HG02759 (cell line): ENCODE measurements around the gene HHIPL1.

Source experiments
- ATAC-seq: cut with Tn5 transposase; IDR thresholded peaks from one replicate; pipeline ENCODE4 v1.9.1; 2021; ENCODE audit warnings: mild to moderate bottlenecking, moderate library complexity; ENCODE audit not compliant: unreplicated experiment

The HHIPL1 gene

DNA sequence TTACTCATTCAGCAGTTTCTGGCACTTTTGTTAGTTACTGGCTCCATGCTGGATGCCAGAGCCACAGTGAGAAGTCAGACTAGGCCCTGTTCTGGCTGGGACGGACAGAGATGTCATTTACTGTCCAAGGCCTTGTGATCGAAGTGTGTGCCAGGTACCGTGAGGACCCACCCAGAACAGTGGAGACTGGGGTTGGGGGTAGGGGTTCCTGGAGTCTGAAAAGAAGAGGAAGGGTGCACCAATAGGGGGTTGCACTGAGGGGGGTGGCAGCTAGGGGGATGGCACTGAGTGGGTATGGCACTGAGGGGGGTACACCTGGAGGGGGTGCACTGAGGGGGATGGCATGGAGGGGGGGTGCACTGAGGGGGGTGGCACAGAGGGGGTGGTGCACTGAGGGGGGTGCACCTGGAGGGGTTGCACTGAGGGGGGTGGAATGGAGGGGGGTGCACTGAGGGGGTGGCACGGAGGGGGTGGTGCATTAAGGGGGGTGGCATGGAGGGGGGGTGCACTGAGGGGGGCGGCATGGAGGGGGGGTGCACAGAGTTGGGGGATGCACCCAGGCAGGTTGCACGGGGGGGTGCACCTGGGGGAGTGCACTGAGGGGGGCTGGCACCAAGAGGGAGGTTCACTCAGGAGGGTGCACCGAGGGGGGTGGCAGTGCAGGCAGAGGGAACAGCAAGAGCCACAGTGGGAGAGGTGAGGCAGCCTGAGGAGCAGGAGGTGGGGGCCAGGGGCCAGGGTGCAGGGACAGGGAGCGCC lies 28.6 kb downstream of the HHIPL1 start:
- ATAC-seq = no peak

DNA sequence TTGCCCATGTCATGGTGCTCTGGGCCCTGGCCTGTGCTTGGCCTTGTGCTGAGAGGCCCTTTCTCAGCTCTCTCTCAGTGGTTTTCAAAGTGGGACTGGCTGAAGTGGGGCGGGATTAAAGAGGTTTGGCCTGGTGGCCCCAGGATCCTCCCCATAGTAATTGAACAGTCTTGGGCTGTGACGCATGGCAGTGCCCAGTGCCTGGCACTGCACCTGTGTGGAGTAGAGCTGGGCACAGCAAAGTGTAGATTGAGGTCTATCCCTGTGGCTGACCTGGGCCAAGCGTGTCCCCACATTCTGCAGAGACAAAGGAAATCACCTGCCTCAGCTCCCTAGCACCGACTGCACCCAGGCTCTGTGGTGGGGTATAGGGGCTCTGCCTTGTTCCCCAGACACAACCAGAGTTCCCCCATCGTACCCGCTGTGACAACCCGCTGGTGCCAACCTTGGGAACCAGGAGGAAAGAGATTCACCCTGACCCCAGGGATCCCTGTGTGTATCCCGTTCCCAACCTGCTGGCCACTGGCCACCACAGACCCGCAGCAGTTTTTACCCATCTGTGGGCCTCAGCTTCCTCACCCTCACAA lies 29.2 kb downstream of the HHIPL1 start:
- no peak for ATAC-seq

DNA sequence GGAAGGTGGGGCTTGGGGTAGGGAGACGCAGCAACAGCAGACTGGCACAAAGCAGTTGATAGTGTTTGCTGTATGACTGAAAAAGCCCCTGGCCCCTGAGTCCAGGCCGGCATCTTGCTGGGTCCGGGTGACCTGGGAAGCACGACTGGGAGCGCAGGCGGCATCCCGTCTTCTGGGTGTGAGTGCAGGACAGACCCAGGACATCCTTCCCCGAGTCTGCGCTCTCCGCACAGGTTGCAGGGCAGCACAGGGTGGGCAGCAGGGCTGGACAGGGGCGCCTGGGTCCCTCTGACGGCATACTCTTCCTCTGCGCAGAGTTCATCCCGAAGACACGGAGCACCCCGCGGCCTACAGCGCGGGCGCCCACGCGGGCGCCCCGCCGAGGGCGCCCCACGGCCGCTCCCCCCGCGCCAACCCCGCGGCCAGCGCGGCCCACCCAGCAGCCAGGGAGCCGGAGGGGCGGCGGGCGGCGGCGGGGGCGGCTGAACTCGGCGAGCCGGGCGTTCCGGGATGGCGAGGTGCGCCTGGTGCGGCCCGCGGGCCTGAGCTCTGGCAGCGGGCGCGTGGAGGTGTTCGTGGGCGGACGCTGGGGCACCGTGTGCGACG lies 29.9 kb downstream of the HHIPL1 start:
- ATAC-seq = no peak

DNA sequence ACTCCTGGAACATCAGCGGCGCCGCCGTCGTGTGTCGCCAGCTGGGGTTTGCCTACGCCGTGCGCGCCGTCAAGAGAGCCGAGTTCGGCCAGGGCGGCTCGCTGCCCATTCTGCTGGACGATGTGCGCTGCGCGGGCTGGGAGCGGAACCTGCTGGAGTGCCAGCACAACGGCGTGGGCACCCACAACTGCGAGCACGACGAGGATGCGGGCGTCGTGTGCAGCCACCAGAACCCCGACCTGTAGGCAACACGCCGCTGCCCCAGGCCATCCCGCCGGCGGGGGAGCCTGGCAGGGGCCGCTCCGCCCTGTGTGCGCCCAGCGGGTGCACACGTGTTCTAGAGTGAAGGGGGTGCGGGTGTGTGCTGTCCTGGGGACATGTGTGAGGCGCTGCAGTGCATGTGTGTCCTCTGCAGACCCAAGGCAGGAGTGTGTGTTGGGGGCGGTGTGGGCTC lies 30.5 kb downstream of the HHIPL1 start:
- ATAC-seq = no peak

DNA sequence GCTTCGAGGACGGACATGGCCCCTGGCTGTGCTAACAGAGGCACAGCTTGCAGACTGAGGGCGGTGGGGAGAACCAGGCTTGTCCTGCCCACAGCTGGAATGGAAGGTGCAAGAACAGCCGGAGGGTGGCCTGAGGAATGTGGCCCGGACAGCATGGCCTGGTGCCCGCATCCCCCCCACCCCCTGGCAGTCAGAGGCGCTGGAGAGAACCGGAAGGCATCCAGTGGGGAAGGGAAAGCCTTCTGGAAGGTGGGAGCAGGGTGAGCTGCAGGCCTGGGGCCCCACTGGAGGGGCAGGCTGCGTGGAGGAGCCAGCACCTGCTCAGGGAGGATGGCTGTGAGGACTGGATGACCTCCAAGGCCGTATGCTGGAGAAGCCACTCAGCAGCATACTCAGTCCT lies 31.0 kb downstream of the HHIPL1 start:
- ATAC-seq = no peak

DNA sequence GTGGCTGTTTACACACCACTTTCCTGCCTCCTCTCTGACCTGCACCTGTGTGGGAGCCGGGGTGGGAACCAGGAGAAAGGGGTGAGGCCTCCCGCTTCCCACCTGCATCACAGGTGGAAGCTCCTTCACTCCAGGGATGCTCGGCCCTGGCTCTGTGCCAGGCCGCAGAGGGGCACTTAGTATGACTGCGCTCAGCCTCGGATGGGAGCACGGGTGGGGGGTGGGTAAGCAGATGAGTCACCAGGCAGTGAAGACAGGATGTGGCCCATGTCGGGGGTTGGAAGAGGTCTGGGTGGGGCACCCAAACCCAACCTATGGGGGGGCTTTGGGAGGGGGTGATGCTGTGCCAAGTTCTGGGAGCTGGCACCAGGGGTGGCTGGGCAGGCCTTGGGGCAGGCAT lies 31.7 kb downstream of the HHIPL1 start:
- ATAC-seq = no peak

DNA sequence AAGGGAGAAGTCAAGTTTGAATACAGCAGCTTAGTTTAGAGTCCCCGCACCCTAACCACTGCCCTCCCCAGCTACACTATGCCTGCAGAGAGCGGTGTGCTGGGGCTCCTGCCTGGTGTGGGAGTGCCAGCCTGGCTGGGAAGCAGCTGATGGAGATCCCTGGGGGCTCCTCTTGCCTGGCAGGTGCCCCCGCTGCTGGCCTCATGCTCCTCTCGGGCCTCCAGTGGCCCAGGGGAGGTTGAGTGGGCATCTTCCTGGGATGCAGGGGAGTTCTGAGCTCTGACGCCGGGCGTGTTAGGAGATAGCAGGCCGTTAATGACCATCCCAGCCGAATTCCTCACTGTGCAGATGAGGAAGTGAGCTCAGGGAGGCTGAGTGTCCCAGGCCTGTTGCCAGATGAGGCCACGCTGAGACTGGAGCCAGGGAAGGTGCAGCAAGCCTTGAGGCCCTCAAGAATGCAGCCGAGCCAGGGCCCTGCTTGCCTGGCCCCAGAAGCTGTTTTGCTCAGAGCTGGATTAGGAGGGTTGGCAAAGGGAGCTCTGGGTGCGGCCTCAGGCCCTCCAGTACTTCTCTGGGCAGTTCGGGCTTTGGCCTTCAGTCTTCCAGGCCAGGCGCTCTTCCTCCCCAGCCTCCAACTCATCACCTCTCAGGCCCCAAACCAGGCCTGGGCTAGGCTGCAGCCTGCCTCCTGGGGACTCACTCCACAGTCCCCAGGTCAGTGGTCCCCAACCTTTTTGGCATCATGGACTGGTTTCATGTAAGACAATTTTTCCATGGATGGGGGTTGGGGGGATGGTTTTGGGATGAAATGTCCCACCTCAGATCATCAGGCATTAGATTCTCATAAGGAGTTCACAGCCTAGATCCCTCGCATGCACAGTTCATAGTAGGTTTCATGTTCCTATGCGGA lies 32.6 kb downstream of the HHIPL1 start:
- ATAC-seq = no peak

DNA sequence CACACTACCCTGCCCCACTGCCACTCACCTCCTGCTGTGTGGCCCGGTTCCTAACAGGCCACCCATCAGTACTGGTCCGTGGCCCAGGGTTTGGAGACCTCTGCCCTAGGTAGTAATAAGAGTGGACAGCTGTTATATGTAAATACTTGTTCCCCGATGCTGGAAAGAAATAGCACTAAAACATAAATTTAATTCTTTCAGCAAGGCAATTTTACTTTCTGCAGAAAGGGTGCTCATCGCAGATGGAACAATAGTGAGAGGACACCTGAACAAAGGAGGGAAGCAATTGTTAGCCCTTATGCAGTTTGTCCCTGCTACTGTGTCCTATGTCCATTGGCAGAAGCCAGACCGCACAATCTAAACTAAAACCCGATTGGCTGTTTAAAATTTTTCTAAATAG lies 33.3 kb downstream of the HHIPL1 start:
- no peak for ATAC-seq

DNA sequence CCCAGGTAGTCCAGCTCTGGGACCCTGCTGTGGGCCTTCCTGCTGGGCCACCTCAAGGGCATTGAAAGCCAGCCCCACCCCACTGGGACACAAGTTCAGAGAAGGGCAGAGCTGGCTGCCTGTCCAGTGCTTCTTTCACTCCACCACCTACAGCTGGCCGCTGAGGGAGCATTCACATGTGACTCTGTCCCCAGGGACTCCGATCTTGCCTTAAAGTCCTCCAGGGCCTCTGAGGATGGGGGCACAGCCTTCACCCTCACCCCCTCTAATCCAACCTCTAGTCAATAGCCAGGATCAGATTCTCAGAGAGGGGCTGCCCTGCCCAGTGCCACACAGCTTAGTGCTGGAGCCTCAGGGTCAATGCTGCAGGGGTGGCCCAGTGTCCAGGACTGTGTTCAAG lies 34.2 kb downstream of the HHIPL1 start:
- ATAC-seq = no peak

DNA sequence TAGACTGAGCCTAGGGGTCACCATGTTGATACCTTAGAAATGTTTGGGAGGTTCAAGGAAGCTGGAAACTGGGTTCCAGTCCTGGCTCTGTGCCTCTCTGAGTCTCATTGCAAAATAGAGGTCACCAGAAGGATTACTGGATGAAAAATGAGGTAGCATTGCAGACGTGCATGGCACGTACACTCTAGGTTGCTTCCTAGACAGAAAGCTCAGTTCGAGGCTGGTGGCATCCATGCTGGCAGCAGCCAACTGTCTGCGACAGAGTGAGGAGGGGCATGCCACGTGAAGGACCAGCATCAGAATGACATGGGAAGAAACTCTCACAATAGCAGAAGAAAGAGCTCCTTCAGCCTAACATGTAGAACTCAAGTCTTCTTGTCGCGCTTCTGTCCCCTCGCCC lies 34.6 kb downstream of the HHIPL1 start:
- no peak for ATAC-seq

DNA sequence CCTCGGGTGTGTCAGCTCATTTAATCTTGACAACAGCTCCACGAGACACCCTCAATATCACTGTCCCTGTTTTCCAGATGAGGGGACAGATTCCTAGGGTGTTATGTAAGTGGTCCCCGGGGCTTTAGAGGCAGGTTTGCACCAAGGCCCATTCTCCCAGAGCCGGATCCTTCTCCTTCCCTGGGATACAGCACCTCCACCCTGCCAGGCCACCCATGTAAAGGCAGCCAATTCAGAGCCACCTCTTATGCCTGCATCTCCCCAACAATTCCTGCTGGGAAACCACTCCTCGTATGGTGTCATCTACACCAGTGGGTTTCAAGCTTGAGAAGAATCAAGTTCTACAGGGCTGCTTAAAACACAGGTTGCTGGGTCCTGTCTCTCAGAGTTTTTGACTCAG lies 35.1 kb downstream of the HHIPL1 start:
- ATAC-seq = no peak

DNA sequence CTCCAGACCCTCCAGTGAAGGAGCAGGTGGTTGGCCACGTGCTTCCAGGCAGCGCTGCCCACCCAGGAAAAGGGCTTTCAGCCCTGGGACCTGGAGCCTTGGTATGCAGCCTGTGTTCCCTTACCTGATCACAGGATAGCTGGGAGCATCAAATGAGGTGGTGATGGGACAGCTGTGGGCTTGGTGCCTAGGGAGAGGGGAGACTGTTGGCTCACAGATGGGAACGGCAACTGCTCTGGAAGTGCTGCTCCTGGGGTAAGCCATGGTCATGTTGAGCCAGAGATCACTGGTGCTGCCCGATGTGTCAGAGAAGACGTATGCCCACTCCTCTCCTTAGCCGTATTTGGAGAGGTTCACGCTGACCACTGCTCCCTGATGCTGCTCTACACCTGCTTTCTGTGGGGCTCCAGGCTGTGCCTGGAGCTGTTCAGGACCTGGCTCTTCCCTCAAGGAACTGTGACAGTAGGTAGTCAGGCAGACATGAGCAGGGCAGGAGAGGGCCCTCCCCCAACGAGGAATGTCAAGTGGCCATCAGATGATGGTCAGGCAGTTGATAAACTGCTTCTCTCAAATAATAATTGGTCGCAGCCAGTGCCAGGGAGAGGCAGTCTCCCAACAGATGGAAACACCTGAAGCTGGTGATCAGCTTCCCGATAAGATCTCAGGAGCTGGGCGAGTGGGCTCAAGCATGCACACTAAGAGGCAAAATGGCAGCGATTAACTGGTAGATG lies 36.3 kb downstream of the HHIPL1 start:
- no peak for ATAC-seq

DNA sequence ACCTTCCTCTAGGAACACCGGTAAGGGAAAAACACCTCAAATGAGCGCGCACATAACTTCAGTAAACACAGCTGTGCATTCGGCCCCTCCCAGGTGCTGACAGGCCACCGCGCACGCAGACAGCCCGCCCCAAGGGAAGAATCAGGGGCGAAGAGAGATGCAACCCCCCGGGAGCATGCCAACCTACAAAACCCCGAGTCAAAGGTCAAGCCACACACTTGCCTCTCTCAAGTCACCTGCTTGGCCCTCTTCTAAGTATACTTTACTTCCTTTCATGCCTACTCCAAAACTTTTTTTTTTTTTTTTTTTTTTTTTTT lies 36.9 kb downstream of the HHIPL1 start:
- no peak for ATAC-seq

DNA sequence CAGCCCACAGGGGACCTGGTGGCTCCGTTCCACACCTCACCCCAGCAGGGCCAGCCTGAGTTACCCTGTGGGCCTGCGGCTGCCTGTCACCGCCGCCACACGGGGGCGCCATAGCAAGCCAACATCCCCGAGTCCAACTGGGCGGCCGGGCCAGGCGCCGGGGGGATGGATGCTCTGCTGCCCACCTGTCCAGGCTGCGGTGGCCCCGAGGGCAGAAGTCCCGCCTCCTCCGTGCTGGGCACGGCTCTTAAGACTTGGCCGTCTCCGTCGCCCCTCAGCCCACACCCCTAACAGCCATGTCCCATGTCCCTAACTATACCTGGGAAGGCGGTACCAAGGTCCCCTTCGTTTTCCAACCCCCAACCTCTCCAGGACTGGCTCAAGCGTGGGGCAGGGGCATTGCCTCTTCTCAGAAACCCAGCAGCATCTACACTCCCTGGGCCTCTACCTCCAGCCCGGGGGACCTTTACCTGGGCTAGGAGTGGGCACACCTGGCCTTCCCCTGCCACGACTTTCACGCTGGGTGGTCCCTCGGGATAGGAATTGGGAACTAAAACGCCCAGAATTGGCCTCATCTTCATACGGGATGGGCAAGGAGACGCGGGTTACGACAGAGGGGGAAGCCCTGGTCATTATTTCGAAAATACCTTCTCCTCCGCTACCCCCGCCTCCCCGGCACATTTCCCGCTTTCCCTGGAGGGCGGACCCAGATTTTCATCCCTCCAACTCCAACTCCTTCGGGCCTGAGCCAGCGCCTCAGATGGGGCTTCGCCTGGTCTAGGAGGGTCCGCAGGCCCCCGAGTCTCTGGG lies 38.1 kb downstream of the HHIPL1 start:
- peak; percentile 32 for ATAC-seq

DNA sequence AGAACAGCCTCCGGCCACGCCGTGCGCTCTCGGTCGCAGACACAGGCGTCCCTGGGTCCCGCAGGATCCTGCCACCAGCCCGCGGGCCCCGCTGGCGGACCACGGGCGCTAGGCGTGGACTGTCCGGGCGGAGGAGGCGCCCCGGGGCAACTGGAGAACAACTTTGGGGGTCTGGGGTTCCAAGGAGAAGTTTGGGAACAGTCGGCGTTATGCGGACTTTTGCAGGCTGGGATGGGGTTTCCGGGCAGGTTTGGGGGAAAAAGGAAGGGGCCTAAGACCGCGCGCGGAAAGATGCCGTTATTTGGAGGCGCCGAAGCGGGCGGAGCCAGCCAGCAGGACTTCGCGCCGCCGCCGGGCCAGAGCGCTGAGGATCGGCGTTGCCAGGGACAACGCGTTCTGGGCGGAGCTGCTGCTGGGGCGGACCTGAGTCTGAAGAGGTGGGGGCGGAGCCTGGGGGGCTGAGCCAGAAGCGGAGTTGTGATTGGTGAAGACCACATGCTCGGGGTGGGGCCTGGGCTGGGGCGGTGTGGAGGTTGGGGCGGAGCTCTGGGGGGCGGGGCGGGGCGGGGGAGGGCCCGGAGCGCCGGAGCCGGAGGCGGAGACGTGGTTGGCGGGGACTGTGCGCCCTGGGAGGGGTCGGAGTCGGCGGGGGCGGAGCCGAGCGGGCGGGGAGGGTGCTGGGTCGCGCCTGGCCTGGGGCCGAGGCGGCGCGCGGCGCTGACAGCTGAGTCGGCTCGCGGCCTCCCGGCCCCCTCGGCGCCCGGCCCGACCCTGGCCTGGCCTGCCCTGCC lies 38.9 kb downstream of the HHIPL1 start, which contains the start of gene CYP46A1:
Gene CYP46A1 (plus strand): TSS at position 680 of the 791 bp plus-strand sequence. CDS start 120 bp downstream, outside the sequence.
- peak; percentile 92 for ATAC-seq

DNA sequence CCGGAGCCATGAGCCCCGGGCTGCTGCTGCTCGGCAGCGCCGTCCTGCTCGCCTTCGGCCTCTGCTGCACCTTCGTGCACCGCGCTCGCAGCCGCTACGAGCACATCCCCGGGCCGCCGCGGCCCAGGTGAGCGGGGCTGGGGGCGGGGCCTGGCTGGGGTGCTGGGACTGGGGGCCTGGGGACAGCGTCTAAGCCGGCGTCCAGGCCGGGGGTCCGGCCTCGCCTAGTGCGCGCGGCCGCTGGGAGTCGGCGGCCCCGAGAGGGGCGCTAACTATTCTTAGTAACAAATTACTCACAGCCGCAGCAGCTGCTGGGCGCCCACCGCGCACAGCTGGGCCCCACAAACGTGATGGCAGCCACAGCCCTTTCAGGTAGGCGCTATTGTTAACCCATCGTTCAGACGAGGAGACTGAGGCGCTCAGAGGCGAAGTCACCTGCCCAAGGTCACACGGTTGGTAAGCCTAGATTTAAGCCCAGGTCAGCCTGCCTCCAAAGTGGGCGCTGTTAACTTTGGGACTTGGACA lies 39.5 kb downstream of the HHIPL1 start:
- peak; percentile 38 for ATAC-seq

DNA sequence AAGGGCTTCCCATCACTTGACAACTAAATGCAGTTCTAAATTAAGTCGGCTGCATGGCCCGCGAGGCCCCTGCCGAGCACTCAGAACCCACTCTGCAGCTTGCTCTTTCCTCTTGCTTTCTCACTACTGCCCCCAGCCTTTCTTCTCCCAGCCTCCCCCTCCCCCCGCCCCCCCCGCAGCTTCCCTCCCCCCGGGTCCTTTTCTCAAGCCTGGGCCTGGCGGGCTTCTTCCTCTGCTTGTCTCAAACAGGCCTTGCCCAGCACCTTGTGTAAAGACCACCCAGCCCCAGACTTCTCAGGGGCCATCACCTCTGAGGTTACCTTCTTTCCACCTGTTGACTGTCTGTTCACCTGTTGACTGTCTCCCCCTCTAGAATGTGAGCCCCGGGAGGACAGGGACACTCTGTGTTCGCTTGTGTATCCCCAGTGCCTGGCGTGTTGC lies 40.2 kb downstream of the HHIPL1 start:
- ATAC-seq = no peak

DNA sequence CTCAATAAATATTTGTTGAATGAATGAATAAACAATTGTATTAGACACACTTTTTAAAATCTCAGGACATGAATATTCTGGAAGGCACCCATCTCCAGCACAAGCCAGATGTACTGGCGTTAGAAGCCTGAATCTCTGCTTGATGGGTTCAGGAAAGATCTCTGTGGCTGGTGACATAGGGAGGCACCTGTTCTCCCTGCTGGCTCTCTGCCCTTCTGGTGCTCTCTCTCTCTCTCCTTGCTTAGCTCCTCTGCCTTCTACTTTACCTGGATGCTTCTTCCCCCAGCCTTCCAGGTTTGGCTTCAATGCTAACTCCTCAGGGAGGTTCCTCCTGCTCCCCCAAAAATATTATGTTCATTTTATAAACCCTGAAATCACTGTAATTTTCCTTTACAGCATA lies 40.7 kb downstream of the HHIPL1 start:
- no peak for ATAC-seq
